HG03521 (cell line): Measurements from ENCODE around the gene HACL1.
A peak's percentile ranks its signal among the peaks of the same experiment; 100 is the strongest.
"Not testable (repeated sequence)": the region's sequence is repeated elsewhere in the genome, so short reads cannot be mapped to it uniquely, and the experiment has no call there.

Experiments
- ATAC-seq: cut with Tn5 transposase; IDR thresholded peaks from one replicate; pipeline ENCODE4 v1.9.1; 2021; ENCODE audit warnings: mild to moderate bottlenecking, moderate library complexity; ENCODE audit not compliant: unreplicated experiment

The HACL1 gene

DNA sequence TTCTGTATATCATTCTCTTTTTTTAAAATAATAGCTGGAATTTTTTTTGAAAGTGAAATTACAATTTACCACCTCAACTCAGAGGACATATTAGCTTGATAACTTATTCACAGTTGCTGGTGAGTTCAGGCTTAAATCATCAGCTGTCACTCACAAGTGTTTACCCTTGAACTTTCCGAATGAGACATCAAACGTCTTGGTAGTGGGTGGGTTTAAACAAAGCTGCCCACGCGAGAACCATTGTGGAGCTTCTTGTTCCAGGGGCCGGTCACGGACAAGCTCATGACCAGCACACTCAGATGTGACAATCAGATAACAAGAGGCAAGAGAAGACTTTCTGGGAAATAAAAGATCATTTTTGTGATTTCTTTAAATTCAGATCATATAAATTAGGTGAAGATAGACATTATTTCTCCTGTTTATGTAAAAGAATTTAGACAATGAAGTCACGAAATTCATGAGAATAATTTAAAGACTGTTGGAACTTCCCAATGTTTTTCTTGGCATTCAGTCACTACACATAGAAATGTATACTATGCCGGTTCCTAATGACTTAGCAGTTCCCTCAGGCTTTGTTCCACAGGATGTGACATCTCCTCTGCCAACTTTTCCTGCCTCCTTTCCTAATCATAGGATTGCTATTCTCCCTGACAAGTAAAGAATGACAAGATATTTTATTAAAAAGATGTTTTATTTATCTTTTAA, 29.4 kb upstream of the HACL1 start:
- no peak for ATAC-seq

DNA sequence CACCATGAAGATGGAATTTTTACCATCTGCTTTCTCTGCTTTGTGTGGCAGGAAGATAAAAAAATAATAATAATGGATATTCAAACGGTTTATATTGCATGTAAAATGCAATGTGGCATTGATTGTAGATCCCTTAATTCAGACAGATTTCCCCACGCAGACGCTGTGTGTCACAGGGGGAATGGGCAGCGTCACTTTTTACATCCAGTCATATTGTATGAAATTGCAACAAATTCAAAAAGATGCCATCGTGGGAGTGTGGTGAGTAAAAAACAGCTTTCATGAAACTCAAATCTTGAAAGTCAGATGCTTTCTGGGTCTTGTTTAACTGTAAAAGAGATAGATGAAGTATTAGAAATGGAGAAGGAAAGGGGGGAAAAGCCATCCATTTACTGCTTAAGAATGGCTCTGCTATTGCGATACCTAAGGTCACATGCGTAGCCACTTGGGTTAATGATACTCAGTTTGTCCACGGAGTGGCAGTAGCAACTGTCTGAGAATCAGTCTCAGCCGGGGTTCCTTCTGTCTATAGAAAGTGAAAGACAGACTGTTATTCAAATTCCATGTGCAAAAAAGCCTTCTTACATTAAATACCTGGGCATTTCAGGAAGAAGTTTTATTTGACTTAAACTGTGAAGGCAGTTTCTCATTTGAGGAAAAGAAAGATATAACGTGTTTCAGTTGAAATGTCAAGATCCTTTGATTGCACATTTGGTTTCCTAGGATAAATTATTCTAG, 28.7 kb upstream of the HACL1 start:
- peak; percentile 89 for ATAC-seq

- ATAC-seq: no peak
Observed at GRCh38 chr3:15628967-15629366, 27.6 kb upstream of the HACL1 start.

DNA sequence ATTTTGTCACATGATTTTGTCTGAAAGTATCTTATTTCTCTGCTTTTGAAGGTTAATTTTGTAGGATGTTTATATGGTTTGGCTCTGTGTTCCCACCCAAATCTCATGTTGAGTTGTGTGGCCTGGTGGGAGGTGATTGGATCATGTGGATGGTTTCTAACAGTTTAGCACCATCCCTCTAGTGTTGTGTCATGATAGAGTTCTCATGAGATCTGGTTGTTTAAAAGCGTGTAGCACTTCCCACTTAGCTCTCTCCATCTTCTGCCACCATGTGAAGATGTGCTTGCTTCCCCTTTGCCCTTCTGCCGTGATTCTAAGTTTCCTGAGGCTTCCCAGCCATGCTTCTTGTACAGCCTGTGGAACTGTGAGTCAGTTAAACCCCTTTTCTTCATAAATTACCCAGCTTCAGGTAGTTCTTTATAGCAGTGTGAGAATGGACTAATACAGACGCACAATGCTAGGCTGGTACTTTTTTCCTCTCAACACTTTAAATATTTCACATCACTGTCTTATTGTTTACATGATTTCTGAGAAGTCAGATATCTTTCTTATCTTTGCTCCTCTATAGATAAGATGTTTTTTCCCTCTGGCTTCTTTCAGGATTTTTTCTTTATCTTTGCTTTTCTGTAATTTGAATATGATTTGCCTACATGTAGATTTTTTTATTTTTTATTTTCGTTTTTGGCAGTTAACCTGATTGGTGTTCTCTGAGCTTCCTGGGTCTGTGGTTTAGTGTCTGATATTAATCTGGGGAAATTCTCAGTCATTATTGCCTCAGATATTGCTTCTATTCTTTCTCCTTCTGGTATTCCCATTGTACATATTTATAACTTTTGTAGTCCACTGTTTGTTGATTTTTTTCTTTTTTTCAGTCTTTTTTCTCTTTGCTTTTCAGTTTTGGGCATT, 22.4 kb upstream of the HACL1 start:
- ATAC-seq: no peak

DNA sequence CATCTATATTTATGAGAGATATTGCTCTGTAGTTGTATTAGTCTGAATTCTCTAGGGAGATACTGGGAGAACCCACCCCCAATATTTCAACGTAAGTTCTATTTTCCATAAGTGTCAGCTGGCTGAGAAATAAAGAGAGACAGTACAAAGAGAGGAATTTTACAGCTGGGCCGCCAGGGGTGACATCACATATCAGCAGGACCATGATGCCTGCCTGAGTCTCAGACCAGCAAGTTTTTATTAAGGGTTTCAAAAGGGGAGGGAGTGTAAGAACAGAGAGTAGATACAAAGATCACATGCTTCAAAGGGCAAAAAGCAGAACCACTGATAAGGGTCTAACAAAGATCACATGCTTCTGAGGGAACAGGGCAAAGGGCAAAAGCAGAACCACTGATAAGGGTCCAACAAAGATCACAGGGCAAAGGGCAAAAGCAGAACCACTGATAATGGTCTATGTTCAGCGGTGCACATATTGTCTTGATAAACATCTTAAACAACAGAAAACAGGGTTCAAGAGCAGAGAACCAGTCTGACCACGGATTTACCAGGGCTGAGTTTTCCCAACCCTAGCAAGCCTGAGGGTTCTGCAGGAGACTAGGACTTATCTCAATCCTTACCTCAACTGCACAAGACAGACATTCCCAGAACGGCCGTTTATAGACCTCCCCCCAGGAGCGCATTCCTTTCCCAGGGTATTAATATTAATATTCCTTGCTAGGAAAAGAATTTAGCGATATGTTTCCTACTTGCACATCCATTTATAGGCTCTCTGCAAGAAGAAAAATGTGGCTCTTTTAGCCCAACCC, 18.5 kb upstream of the HACL1 start:
- ATAC-seq: not testable (repeated sequence)

GRCh38 chr3:15616053-15616452, 14.7 kb upstream of the HACL1 start:
- no peak for ATAC-seq

DNA sequence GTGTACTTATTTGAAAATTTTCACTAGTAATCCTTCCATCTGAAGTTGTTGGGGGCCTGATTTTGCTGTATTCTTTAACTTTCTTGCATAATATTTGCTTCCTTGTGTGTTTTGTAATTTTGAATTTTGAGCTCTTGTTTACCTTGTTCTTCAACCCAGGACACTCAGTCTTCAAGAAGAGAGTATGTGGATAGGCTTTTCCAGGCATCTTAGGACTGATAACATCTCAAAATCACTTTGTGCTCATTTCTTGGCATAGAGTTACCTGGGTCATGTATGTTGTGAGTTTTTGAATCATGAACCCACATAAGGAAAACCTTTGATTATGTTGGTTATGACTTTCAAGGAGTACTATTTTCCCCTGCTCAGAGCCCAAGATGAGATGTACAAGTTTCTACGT, 13.6 kb upstream of the HACL1 start:
- no peak for ATAC-seq

- no peak for ATAC-seq
Observed at GRCh38 chr3:15612001-15612400, 10.6 kb upstream of the HACL1 start.

DNA sequence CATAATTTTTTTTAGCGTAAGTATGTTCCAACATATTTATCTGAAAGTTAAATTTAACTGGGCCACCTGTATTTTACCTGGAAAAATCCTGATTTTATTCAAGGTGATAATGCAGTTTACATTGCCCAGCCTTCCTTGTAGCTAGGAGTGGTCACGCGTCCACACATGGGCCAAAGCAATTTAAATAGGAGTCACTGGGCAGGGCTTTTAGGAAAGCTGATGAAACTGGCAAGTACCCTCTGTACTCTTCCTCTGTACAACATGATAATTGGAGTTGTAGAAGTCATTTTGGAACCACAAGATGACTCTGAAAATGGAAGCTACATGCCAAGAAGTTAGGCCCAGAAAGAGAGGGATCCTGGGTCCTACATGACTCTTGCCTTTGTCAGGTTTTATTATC, 9.6 kb upstream of the HACL1 start:
- ATAC-seq: no peak

DNA sequence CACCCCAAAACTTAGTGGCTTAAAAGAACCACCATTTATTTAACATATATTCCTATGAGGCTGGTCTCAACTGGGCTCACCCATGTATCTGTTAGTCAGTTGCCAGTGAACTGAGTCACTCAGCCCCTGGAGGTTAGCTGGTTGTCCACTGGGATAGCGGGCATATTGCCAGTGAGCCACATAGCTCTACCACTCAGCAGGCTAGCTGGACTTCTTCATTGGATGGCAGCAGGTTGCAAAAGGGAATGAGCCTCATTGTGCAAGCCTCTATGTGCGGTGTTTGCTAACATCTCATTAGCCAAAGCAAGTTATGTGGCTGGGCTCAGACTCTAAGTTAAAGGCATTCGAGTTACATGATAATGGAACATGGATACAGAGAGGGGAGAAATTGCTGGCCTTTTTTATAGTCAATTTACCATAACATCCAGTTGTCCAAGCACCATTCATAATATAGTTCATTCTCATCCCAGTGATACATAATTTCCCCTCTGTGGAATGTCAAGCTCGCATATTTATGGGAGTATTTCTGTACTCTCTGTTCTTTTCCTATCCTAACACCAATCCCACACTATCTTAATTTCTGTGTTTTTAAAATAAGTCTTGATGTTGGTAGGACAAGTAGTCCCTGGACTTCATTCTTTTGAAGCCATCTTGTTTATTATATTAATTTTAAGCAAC, 8.9 kb upstream of the HACL1 start:
- no peak for ATAC-seq

GRCh38 chr3:15606434-15606891, 5.1 kb upstream of the HACL1 start:
- ATAC-seq: no peak

DNA sequence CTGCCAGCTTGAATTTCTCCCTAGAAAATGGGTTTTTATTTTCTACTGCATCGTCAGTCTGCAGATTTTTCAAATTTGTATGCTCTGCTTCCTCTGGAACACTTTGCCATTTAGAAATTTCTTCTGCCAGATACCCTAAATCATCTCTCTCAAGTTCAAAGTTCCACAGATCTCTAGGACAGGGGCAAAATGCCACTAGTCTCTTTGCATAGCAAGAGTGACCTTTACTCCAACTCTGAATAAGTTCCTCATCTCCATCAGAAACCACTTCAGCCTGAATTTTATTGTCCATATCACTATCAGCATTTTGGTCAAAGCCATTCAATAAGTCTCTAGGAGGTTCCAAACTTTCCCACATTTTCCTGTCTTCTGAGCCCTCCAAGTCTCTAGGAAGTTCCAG, 3.2 kb upstream of the HACL1 start:
- ATAC-seq: not testable (repeated sequence)

DNA sequence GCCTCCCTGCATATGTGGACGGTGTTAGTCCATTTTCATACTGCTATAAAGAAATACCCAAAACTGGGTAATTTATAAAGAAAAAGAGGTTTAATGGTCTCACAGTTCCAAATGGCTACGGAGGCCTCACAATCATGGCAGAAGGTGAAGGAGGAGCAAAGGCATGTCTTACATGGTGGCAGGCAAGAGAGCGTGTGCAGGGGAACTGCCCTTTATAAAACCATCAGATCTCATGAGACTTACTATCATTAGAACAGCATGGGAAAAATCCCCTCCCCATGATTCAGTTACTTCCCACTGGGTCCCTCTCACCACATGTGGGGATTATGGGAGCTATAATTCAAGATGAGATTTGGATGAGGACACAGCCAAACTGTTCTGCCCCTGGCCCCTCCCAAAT, 1.4 kb upstream of the HACL1 start:
- ATAC-seq: not testable (repeated sequence)

DNA sequence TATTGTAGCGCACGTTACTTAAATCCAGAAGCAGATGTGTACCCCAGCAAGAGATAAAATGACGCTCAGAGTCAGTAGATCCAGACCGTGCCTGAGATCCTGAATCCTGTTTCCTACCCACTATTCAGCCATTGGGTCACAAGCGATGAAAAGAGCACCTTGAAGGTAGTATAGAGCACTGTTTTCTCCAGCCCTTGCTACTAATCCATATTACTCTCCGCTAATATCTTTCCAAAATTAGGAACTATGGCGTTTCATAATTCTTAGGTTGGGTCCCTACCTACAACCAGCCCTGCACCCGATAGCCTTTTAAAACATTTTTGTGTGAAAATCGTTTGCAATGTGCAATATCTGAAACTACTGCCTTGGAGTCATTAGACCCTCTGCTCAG, 772 bp upstream of the HACL1 start:
- peak; percentile 0 for ATAC-seq

- peak; percentile 8 for ATAC-seq
Observed at GRCh38 chr3:15601046-15601398, 347 bp downstream of the HACL1 start.

- ATAC-seq: no peak
Observed at GRCh38 chr3:15595955-15596354, 5.4 kb downstream of the HACL1 start.

DNA sequence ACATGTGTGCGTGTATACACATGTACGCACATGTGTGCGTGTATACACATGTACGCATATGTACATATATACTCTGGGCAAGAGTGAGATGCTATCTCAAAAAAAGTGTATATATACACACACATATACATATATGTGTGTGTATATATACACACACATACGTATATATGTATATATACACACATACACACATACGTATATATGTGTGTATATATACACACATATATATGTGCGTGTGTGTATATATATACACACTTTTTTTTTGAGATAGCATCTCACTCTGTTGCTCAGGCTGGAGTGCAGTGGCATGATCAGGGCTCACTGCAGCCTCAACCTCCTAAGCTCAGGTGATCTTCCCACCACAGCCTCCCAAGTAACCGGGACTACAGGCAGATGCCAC, 8.4 kb downstream of the HACL1 start:
- no peak for ATAC-seq

DNA sequence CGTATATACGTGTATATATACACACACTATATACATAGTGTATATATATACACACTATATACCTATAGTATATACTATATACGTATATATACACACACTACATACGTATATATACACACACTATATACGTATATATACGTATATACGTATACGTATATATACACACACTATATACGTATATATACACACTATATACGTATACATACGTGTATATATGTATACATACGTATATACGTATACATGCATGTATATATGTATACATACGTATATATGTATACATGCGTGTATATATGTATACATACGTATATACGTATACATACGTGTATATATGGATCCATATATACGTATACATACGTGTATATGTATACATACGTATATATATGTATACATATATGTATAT, 9.4 kb downstream of the HACL1 start:
- ATAC-seq: no peak

GRCh38 chr3:15591242-15591641, 10.1 kb downstream of the HACL1 start:
- ATAC-seq: no peak
